Limb (tissue), 2 donors: ENCODE results near the gene TTC38.
"Not testable (repeated sequence)": the region's sequence is repeated elsewhere in the genome, so short reads cannot be mapped to it uniquely, and the experiment has no call there.

Experiments used
- DNase-seq, 2 donors: peaks; one replicate each; pipeline ENCODE4 v3.0.0-alpha.2; 2016; ENCODE audit errors: extremely low spot score in 2 of 2

The TTC38 gene

GRCh38 chr22:46295277-46295971 is 27.6 kb downstream of the TTC38 start:
- DNase-seq: no peak

DNA sequence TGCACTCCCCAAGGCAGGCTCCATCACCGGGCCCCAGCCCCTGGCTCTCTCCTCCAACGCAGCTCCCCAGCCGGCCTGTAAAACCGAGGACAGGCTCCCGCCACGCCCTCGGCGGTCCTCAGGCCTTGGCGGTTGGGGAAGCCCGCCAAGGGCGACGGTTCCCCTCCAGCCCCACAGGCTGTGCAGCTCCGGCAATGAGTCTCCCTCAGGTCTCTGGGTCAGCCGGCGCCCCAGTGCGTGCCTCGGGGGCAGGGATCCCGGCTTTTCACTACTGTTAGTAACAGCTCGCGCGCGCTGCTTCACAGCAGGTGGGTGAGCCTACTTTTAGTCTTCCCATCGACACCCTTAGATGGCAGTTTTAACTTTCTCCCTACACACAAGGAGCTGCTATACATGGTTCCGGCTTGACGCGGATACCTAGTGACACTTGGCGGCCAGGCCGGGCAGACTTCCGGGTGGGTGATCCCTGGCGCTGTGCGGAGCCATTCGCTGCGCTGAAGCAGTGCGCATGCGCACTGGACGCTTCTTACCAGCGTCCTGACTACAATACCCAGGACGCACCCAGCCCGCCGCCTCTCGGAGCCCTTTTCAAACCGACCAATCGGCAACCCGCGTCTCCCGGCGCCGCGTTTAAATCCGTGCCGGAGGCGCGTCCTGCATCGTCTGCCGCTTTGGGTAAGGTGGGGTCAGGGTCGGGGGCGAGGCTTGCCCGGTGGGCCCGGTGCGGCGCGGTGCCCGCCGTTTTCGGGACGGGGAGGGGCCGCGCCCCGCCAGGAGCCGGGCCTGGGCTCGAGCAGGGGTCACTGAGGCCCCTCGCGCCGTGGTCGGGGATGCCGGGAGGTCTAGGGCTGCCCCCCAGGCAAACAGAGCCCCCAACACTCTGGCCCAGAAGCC is 28.7 kb downstream of the TTC38 start, which contains the start of gene GTSE1:
Gene GTSE1, plus strand, starts transcription at position 614 of the 894 bp plus-strand sequence. CDS start 531 bp downstream, outside the sequence.
- DNase-seq: peak; percentile 96 to 99

GRCh38 chr22:46297151-46297812 is 29.5 kb downstream of the TTC38 start:
- no peak for DNase-seq

GRCh38 chr22:46299101-46299500 is 31.3 kb downstream of the TTC38 start:
- no peak for DNase-seq

- no peak for DNase-seq
Observed at GRCh38 chr22:46300491-46300890, 32.7 kb downstream of the TTC38 start.

- no peak for DNase-seq
Observed at GRCh38 chr22:46303347-46303965, 35.6 kb downstream of the TTC38 start.

- no peak for DNase-seq
Observed at GRCh38 chr22:46308283-46308988, 40.6 kb downstream of the TTC38 start.

DNA sequence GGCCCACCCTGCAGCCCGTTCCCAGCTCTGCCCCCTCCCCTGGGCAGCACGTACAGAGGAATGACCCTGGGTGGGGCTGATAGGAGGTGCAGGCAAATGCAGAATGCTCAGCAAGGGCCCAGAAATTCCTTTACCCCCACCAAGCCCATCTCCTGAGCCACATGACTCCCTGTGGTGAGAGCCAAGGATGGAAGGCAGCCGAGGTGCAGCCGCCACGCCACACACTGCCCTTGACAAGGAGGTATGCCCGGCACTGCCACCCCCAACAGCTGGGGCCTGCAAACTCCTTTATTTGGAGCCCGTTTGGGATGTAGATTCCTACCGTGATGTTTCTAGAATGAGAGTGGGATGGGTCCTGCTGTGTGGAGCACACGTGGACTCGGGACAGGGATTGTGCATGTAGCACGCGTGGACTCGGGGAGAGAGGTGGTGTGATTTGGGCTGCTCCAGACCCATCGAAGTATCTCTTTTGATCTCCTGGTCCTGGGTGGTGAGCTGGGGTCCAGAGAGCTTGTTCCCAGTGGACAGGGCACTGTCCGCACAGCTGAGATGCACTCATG is 41.8 kb downstream of the TTC38 start:
- DNase-seq: no peak

GRCh38 chr22:46312056-46312455 is 44.2 kb downstream of the TTC38 start:
- DNase-seq: no peak

GRCh38 chr22:46312848-46313247 is 45.0 kb downstream of the TTC38 start:
- not testable (repeated sequence) for DNase-seq

GRCh38 chr22:46315976-46316375 is 48.2 kb downstream of the TTC38 start:
- DNase-seq: no peak

- DNase-seq: no peak
Observed at GRCh38 chr22:46317646-46318045, 49.8 kb downstream of the TTC38 start.

DNA sequence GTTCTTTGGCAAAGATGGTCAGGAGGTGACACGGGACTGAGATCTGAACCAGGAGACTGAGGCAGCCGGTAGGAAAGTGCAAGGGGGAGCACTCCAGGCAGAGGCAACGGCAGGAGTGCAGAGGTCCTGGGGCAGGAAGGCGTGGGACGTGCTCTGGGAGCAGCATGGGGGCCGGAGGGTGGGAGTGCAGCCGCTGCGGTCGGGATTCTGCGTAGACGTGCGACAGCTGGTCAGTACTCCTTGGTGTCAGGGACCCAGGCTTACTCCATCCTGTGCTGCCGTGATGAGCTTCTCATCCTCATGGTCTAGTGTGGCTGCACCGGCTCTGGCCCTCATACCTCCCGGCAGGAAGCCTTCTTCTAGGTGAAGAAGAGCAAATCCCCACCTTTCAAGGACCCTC is 50.8 kb downstream of the TTC38 start:
- DNase-seq: no peak

DNA sequence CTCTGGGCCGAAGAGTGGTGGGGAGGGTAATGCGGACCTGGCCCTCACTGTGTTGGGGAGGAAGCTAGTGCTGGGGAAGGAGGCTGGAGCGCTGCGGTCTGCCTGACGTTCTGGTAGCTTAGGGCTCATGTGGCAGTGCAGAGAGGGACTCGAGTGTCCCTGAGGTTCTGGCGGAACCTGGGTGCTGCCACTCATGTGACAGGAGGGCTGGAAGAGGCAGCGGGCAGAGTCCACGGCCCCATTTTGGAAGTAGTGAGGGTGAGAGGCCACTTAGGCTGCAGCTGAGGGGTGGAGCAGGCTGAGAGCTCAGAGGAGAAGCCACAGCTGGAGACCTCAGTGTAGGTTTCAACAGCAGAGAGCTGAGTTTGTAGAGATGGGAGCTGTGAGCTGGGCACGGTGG is 51.5 kb downstream of the TTC38 start:
- no peak for DNase-seq

DNA sequence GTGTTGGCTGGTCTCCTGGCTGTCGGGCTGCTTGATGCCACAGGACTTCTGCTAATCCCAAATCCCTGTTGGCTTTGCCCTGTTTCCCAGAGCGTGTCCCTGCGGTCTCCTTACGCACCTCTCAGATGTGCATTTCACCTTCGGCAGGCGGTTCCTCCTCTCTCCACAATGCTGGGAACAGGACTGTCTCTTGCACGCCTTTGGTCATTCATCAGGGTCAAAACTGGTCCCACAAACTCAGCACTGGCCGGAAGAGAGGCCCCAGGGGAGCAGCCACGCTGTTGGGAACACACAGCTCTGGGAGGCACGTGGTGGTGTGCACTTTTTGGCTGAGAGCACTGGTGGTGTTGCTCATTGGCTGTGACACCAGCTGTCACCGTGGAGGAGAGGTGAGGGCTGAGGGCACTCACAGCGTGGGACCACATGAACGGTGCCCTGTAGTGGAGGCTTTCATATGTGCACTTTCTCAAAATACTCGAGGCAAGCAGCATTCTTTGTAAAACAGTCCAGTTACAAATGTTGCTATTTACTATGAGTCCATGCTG is 52.4 kb downstream of the TTC38 start:
- no peak for DNase-seq

GRCh38 chr22:46320716-46321386 is 53.0 kb downstream of the TTC38 start:
- no peak for DNase-seq

- DNase-seq: no peak
Observed at GRCh38 chr22:46322711-46323110, 54.9 kb downstream of the TTC38 start.

DNA sequence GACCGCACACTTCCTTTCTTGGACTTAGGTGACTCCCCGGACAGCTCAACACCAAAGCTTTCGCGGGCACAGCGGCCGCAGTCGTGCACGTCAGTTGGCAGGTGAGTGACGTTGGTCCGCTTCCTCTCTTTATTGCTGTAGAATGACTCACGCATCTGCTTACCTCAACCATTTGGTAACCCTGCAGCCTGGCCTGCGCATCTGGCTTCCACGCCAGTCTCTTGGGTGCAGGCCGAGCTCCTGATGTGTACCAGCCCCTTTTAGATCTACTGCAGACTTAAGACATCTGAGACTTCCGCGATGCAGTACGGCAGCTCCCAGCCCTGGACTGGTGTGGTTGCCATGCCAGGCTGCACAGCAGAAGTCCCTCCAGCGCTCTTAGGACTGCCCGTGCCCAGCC is 55.4 kb downstream of the TTC38 start:
- no peak for DNase-seq

GRCh38 chr22:46326066-46326680 is 58.4 kb downstream of the TTC38 start:
- DNase-seq: no peak
